NCI-H2227 (cell line): ENCODE measurements around the gene TBXA2R.
A peak's percentile ranks its signal among the peaks of the same experiment; 100 is the strongest.
"Not testable (repeated sequence)": the region's sequence is repeated elsewhere in the genome, so short reads cannot be mapped to it uniquely, and the experiment has no call there.

Source experiments
- DNase-seq: peaks from one replicate; lab custom pipeline; 2025; ENCODE audit not compliant: unreplicated experiment; lab: John Stamatoyannopoulos, UW

TBXA2R gene

GRCh38 chr19:3584036-3584802, 22.5 kb downstream of the TBXA2R start:
- not testable (repeated sequence) for DNase-seq

GRCh38 chr19:3581792-3582191, 24.9 kb downstream of the TBXA2R start:
- DNase-seq = not testable (repeated sequence)

GRCh38 chr19:3580156-3580934, 26.3 kb downstream of the TBXA2R start:
- DNase-seq = no peak

- no peak for DNase-seq
Observed at GRCh38 chr19:3578390-3578789, 28.3 kb downstream of the TBXA2R start.

- DNase-seq = no peak
Observed at GRCh38 chr19:3577723-3578344, 28.8 kb downstream of the TBXA2R start.

- no peak for DNase-seq
Observed at GRCh38 chr19:3576696-3577443, 29.8 kb downstream of the TBXA2R start.

- no peak for DNase-seq
Observed at GRCh38 chr19:3575949-3576673, 30.6 kb downstream of the TBXA2R start.

- DNase-seq = no peak
Observed at GRCh38 chr19:3575260-3575741, 31.4 kb downstream of the TBXA2R start.

- DNase-seq = peak; percentile 87
Observed at GRCh38 chr19:3573858-3574637, 32.6 kb downstream of the TBXA2R start.

- DNase-seq = peak; percentile 27
Observed at GRCh38 chr19:3573162-3573857, 33.4 kb downstream of the TBXA2R start.

- no peak for DNase-seq
Observed at GRCh38 chr19:3572855-3573161, 33.9 kb downstream of the TBXA2R start, which contains the start of gene HMG20B. Gene HMG20B, plus strand, starts transcription at chr19:3572944. Its CDS starts 366 bp downstream, at chr19:3573310.

- peak; percentile 98 for DNase-seq
Observed at GRCh38 chr19:3572132-3572854, 34.4 kb downstream of the TBXA2R start.

- DNase-seq = no peak
Observed at GRCh38 chr19:3570606-3571011, 36.1 kb downstream of the TBXA2R start.

- DNase-seq = not testable (repeated sequence)
Observed at GRCh38 chr19:3570042-3570441, 36.6 kb downstream of the TBXA2R start.

- no peak for DNase-seq
Observed at GRCh38 chr19:3565139-3565538, 41.5 kb downstream of the TBXA2R start.

- no peak for DNase-seq
Observed at GRCh38 chr19:3563709-3564524, 42.8 kb downstream of the TBXA2R start.

- peak; percentile 93 for DNase-seq
Observed at GRCh38 chr19:3557461-3558248, 49.0 kb downstream of the TBXA2R start, which contains the start of gene MFSD12. Gene MFSD12, minus strand, starts transcription at chr19:3557586. Its CDS starts 183 bp downstream, at chr19:3557403.
